Liver (tissue), 3 donors: ENCODE data around the gene PTCD1.

Experiments
- RAD21 ChIP-seq, 2 donors: IDR thresholded peaks; 2 replicates each; pipeline ENCODE4 v1.6.1; 2016; ENCODE audit warnings: antibody characterized with exemption in 2 of 2, mild to moderate bottlenecking in 2 of 2
- TF ChIP-seq, protein P1 (sequence below): fragments of 150-350 bp; IDR thresholded peaks from 2 replicates; pipeline ENCODE4 v1.5.1; 2017; ENCODE audit warnings: improper control_type of control experiment, low read depth, low read length; ENCODE audit not compliant: missing input control
- donor health status: healthy.
- donor health status: healthy.

DNA sequence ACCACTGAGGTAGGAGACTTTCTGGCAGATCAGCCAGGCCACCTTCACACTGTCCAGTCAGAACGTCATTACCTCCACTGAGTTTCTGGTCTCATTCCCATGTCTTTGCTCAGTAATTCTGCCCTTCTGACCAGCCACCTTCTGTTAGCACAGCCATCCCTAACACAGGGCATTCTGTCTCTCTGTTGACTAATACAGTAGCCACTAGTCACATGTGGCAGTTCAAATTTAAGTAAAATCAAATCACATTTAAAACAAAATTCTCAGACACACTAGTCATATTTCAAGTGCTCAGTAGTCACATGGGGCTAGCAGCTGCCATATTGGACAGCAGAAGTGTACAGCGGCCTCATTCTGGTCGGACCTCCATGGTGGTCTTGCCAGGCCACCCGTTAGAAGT lies 7.5 kb upstream of the PTCD1 start:
- TF ChIP-seq, protein P1, sequence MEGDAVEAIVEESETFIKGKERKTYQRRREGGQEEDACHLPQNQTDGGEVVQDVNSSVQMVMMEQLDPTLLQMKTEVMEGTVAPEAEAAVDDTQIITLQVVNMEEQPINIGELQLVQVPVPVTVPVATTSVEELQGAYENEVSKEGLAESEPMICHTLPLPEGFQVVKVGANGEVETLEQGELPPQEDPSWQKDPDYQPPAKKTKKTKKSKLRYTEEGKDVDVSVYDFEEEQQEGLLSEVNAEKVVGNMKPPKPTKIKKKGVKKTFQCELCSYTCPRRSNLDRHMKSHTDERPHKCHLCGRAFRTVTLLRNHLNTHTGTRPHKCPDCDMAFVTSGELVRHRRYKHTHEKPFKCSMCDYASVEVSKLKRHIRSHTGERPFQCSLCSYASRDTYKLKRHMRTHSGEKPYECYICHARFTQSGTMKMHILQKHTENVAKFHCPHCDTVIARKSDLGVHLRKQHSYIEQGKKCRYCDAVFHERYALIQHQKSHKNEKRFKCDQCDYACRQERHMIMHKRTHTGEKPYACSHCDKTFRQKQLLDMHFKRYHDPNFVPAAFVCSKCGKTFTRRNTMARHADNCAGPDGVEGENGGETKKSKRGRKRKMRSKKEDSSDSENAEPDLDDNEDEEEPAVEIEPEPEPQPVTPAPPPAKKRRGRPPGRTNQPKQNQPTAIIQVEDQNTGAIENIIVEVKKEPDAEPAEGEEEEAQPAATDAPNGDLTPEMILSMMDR: no peak
- TF ChIP-seq RAD21 (IDR thresholded peaks at IDR 0.05): no peak
